ENCODE results near the gene PLCG2.

- TF ChIP-seq EZH2 (IDR thresholded peaks at IDR 0.05) (no peak), POLR2AphosphoS5 (IDR thresholded peaks at IDR 0.05; ENCODE audit: borderline replicate concordance, low read depth, low read length) (no peak), FOXP2 (optimal IDR thresholded peaks at IDR 0.05; ENCODE audit: control extremely low read depth, extremely low read length, insufficient read depth) (no peak)
Observed at GRCh38 chr16:81852347-81852746, 73.3 kb downstream of the PLCG2 start.

All from SK-N-MC (cell line).